Pons (tissue), 1 donor: ENCODE measurements around the gene SAPCD2.
"Not testable (repeated sequence)": the region's sequence is repeated elsewhere in the genome, so short reads cannot be mapped to it uniquely, and the experiment has no call there.

Experiments
- DNase-seq: peaks from one replicate; pipeline ENCODE4 v3.0.0-alpha.2; 2016; ENCODE audit warnings: low spot score

Gene SAPCD2, protein sequence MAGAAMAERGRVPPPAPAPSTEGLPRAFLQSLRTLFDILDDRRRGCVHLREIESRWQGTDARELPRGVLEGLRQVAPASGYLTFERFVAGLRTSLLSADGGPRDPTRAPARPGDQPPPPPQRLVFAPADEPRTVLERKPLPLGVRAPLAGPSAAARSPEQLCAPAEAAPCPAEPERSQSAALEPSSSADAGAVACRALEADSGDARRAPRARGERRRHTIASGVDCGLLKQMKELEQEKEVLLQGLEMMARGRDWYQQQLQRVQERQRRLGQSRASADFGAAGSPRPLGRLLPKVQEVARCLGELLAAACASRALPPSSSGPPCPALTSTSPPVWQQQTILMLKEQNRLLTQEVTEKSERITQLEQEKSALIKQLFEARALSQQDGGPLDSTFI

DNA sequence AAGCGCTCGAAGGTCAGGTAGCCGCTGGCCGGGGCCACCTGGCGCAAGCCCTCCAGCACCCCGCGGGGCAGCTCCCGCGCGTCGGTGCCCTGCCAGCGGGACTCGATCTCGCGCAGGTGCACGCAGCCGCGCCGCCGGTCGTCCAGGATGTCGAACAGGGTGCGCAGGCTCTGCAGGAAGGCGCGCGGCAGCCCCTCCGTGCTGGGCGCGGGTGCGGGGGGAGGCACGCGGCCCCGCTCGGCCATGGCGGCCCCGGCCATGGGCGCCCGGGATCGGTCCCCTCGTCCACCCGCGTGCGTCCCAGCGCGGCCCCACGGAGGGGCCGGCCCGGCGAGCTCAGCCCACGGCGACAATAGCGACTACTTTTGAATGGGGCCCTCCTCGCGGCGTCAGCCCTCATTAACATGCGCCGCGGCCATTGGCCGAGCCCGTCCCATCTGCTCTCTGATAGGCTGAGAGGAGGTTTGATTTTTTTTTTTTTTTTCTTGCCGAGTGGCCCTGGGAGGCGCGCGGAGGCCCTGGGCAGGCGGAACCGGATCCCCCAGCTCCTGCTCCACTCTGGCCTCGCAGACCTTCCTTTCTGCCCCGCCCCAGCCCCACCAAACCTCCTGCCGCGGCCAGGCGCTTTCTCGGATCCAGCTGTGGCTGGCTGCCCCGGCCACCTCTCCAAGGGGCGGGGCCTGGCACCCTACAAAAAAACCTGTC lies at the start of gene SAPCD2:
SAPCD2 (minus strand) TSS at position 357 of the 705 bp plus-strand sequence; CDS start at position 260, 97 bp downstream.
- DNase-seq, result peak; percentile 92

DNA sequence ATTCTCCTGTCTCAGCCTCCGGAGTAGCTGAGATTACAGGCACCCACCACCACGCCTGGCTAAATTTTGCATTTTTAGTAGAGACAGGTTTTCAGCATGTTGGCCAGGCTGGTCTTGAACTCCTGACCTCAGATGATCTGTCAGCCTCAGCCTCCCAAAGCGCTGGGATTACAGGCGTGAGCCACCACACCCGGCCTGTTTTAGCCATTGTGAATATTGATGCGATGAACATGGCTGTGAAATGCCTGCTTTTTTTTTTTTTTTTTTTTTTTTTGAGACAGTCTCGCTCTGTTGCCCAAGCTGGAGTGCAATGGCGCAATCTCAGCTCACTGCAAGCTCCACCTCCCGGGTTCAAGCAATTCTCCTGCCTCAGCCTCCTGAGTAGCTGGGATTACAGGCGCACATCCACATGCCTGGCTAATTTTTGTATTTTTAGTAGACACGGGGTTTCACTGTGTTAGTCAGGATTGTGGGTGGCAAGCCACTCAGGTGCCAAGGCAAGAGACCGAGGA lies 47.8 kb upstream of the SAPCD2 start:
- DNase-seq, result not testable (repeated sequence)

DNA sequence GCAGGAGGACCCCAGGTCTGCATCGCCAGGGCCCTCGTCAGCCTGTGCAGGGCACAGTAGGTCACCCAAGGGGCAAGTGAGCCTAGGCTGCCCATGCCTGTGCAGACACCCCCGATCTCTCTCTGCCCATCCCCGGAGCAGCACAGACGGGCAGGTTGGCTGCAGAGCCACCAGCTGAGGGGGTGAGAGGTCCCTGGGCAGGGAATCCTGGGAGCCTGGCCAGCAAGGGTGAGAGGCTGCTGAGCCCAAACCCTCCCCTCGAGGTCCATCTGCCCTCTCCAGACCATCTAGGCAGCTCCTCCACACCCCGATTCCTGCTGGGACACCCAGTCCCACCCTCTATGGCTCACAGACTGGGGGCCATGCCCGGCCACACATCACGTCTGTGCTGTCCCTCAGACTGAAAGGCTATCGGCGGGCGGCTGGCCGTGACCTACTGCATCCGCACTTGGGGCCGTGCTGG lies 46.9 kb upstream of the SAPCD2 start:
- DNase-seq, result no peak

DNA sequence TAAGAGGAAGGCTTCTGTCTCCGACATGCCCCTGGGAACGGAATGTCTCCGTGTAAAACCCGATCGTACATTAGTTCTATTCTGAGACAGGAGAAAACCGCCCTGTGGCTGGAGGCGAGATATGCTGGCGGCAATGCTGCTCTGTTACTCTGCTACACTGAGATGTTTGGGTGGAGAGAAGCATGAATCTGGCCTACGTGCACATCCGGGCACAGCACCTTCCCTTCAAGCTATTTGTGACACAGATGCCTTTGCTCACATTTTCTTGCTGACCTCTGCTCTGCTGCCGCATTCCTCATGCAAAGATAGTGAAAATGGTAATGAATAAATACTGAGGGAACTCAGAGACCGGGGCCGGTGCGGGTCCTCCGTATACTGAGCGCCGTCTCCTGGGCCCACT lies 46.4 kb upstream of the SAPCD2 start:
- DNase-seq, result no peak

DNA sequence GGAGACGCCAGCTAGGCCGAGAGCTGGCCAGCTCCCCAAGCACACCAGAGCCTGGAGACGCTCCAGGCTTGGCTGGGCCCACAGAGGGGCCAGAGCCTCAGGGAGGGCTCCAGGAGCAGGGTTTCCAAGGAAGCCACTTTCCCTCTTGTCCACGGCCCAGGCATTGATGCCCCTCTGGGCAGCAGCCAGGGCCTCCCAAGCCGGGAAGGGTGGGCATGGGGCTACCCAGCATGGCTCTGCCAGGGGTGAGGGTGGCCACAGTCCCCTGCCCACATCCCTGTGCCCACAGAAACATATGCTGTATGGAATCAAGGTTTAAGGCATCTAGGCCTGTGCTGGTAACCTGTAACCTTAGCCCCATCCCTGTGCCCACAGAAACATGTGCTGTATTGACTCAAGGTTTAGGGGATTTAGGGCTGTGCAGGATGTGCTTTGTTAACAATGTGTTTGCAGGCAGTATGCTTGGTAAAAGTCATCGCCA lies 45.7 kb upstream of the SAPCD2 start:
- no peak for DNase-seq

GRCh38 chr9:137115394-137116026 lies 45.2 kb upstream of the SAPCD2 start:
- no peak for DNase-seq

GRCh38 chr9:137114613-137115393 lies 44.4 kb upstream of the SAPCD2 start, which contains the start of gene DPP7:
Gene DPP7, minus strand, starts transcription at chr9:137114733. Its CDS starts 20 bp downstream, at chr9:137114713.
- peak; percentile 63 for DNase-seq

- DNase-seq, result no peak
Observed at GRCh38 chr9:137114220-137114612, 43.9 kb upstream of the SAPCD2 start.

- no peak for DNase-seq
Observed at GRCh38 chr9:137113385-137114159, 43.2 kb upstream of the SAPCD2 start.

- no peak for DNase-seq
Observed at GRCh38 chr9:137112564-137113384, 42.4 kb upstream of the SAPCD2 start.

GRCh38 chr9:137111788-137112563 lies 41.6 kb upstream of the SAPCD2 start:
- DNase-seq, result no peak

GRCh38 chr9:137110911-137111787 lies 40.8 kb upstream of the SAPCD2 start:
- no peak for DNase-seq

DNA sequence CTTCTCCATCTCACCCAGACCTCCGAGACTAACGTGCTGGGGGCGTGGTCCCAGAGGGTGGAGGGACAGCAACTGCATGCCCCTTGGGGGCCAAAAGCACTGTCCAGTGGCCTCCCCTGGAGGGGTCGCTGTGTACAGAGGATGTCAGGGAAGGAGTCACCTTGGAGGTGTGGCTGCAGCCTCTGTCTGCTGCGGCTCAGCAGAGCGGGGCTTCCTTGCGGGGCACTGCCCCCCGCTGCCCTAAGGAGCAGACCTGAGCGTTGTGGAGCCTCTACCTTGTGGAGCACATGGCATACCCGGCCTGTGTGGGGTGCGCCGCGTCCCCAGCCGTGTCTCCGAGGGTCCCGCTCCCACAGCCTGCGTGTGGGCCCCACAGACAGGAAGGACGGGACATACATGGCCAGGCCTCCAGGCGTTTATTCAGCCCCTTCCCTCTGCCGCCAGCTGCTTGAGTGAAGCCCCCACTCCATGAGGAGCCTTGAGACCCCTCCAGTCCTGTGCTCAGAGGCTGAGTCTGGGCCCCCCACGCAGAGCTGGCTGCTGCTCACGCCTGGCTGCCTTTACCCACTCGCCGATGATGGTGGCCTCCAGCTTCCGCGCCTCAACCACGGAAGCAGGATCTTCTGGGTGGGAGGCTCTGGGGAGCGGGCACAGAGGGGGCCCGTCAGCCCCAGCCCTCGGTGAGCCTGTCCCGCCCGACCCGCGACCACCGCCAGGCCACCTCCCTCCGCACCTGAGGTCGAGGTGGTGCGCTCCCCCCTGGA lies 40.0 kb upstream of the SAPCD2 start:
- no peak for DNase-seq

- no peak for DNase-seq
Observed at GRCh38 chr9:137109250-137110146, 39.1 kb upstream of the SAPCD2 start.

DNA sequence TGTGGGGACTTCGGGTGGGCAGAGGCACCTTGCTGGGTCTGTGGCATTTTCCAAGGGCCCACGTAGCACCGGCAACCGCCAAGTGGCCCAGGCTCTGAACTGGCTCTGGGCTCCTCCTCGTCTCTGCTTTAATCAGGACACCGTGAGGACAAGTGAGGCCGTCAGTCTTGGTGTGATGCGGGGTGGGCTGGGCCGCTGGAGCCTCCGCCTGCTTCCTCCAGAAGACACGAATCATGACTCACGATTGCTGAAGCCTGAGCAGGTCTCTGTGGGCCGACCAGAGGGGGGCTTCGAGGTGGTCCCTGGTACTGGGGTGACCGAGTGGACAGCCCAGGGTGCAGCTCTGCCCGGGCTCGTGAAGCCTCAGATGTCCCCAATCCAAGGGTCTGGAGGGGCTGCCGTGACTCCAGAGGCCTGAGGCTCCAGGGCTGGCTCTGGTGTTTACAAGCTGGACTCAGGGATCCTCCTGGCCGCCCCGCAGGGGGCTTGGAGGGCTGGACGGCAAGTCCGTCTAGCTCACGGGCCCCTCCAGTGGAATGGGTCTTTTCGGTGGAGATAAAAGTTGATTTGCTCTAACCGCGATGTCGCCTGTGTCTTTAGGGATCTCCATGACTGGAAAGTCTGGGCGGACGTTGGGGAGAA lies 38.4 kb upstream of the SAPCD2 start:
- no peak for DNase-seq

DNA sequence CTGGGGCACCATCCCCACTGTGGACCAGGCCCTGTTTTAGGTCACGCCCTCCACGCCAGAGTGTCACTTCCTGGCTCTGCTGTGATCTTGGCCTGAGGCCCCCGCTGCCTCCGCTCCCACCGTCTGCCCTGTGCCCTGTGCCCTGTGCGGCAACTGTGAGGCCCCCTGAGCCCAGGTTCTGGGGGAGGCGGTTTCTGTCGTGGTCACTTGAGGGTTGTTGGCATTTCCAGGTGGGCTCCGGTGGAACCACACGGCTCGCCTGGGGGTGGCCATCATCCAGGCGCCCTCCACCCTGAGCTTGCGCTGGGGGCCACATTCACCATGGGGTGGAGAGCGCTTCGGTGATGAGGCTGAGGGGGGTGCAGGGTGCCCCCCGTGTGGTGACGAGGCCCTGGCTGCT lies 37.6 kb upstream of the SAPCD2 start:
- no peak for DNase-seq
